KOPT-K1 (cell line): ENCODE measurements around the gene WDR49.

Experiments used
- H3K27ac ChIP-seq: fragments of 200-600 bp; sonication (generic); 2 replicates; pipeline ENCODE4 v1.5.1; 2016; ENCODE audit warnings: antibody characterized with exemption, mild to moderate bottlenecking, low read depth, low read length; ENCODE audit not compliant: poor library complexity, severe bottlenecking
- H3K36me3 ChIP-seq: fragments of 200-600 bp; sonication (generic); 2 replicates; pipeline ENCODE4 v1.5.1; 2017; ENCODE audit warnings: antibody characterized with exemption, mild to moderate bottlenecking, low read length, moderate library complexity; ENCODE audit not compliant: insufficient read depth
- H3K9me3 ChIP-seq: fragments of 200-600 bp; sonication (generic); 2 replicates; pipeline ENCODE4 v1.5.1; 2017; ENCODE audit warnings: antibody characterized with exemption, low read length, mild to moderate bottlenecking; ENCODE audit not compliant: insufficient read depth, poor library complexity, severe bottlenecking

WDR49 gene

DNA sequence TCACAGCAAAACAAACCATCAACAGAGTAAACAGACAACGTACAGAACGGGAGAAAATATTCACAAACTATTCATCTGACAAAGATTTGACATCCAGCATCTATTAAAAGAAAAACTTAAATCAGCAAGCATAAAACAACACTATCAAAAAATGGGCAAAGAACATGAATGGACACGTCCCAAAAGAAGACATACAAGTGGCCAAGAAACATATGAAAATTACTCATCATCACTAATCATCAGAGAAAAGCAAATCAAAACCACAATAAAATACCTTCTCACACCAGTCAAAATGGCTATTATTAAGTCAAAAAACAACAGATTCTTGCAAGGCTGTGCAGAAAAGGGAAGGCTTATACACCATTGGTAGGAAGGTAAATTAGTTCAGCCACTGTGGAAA is 166.2 kb downstream of the WDR49 start:
- H3K27ac ChIP-seq: no peak overlapping the region
- H3K36me3 ChIP-seq: no peaks in the 10 kb centered on the region

DNA sequence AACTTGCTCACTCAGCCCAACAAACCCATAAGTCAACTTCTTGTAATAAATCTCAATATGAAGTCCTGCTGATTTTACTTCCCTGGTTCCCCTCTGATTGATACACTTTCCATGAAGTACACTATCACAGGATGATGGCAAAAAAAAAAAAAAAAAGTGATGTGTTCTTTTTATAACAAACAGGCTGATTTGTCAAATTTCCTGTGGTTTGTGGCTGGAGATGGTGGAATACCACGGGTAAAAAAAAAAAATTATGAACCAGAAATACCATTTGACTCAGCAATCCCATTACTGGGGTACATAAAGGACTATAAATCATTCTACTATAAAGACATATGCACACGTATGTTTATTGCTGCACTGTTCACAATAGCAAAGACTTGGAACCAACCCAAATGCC is 169.2 kb downstream of the WDR49 start:
- no peaks in the 10 kb centered on the region for H3K9me3 ChIP-seq
- H3K27ac ChIP-seq: no peak overlapping the region
- H3K36me3 ChIP-seq: no peaks in the 10 kb centered on the region

More for the DNA sequence above, 166.2 kb downstream of the WDR49 start:
- no peaks in the 10 kb centered on the region for H3K9me3 ChIP-seq

DNA sequence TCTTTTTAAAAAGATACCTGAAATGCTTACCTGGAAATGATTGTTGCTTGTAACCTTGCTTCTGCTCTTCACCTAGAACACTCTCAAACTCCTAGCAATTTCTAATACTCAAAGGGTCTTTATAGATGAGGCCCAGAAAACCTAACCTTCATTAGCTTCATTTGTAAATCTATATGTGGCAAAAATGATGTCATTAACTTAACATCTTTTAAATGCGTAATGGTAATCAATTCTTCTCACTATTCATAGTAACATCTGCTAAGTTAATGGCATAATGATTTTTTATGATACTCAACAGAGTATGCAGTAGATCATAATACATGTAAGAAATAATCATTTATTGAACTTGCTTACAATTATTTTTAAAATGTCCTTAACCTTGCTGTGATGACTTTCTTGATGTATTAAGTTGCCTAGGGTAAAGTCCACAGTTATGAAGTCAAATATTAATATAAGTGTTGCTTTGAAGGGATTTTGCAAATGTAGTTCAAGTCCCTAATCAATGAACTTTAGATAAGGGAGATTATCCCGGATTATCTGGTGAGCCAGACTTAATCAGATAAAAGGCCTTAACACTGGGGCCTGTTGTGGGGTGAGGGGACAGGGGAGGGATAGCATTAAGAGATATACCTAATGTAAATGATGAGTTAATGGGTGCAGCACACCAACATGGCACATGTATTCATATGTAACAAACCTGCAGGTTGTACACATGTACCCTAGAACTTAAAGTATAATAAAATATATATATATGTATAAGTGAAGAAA is 169.8 kb downstream of the WDR49 start:
- no peaks in the 10 kb centered on the region for H3K36me3 ChIP-seq
- no peaks in the 10 kb centered on the region for H3K9me3 ChIP-seq
- H3K27ac ChIP-seq: no peak overlapping the region

DNA sequence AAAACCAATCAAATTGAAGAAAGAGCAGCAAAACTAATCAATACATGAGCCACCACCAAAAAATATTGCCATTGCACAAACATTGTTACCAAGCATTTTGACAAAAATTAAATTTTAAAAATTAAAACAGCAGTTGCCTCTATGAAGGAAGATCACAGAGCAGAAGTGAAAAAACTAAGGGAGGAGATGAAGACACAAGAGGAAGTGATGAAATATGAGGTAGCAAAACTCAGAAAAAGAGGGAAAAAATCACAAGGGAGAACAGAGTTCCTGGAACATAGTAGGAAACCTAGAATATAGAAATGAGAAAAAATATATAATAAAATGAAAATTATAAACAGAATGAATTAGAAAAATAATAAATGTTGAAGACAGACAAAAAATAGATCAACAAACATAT is 172.6 kb downstream of the WDR49 start:
- H3K27ac ChIP-seq: no peak overlapping the region
- H3K9me3 ChIP-seq: no peaks in the 10 kb centered on the region
- no peaks in the 10 kb centered on the region for H3K36me3 ChIP-seq

DNA sequence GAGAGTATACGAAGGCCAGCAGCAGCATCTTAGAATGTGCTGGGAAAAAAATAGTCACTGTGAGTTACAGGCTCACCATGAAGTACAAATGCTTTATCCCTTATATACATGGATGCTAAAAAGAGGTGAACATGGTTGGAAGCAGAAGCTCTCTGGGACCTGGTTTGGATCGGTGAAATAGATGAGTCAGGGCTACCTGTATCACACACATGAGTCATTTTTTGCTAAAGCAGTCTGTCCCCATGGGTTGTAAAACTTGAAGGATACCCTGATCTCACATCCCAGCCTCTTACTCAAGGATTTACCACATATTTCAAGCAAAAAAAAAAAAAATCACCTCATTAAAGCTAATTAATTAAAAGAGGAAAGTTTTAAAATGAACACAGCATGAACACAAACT is 173.0 kb downstream of the WDR49 start:
- Histone ChIP-seq H3K9me3 (no peaks in the 10 kb centered on the region), H3K27ac (no peak overlapping the region), H3K36me3 (no peaks in the 10 kb centered on the region)

DNA sequence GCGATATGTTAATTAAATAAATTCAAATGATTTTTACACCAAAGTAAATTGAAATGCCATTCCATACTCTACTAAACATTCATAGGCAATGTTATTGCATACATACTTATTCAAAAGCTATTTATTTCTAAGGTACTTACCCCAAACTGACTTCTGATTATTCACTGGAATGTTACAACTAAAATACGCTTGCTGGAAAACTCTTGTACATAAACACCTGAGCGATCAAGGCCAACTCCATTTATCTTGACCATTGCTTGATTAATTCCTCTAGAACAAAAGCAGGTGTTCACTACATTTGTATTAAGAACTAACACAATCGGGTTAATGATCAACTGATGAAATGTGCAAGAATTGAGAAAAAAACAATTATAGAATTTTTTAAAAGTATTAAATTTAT is 179.9 kb downstream of the WDR49 start, which contains the start of gene SERPINI2:
Gene SERPINI2, minus strand, starts transcription at position 180 of the 400 bp plus-strand sequence. CDS start 2,208 bp downstream, outside the sequence.
- Histone ChIP-seq H3K27ac (no peak within 1 kb of the TSS), H3K36me3 (no peaks in the 10 kb centered on the region), H3K9me3 (no peaks in the 10 kb centered on the region)

DNA sequence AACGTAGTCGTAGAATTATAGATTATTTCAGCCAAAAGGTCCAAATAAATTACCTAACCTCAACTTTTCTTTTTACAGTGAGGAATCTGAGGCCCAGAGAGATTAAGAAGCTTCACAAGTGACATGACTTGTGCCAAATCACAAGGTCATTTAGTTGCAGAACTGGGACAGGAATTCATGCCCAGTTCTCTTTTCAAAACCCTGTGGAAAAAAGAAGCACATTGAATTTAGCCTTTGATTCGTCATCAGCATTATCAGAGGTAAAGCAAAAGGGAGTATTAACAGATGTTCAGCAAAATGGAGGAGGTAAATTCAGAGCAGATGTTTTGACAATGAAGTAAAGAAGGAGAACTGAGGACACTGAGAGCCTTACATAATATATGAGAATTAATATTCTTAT is 184.4 kb downstream of the WDR49 start:
- no peaks in the 10 kb centered on the region for H3K9me3 ChIP-seq
- H3K36me3 ChIP-seq: no peaks in the 10 kb centered on the region
- H3K27ac ChIP-seq: no peak overlapping the region

DNA sequence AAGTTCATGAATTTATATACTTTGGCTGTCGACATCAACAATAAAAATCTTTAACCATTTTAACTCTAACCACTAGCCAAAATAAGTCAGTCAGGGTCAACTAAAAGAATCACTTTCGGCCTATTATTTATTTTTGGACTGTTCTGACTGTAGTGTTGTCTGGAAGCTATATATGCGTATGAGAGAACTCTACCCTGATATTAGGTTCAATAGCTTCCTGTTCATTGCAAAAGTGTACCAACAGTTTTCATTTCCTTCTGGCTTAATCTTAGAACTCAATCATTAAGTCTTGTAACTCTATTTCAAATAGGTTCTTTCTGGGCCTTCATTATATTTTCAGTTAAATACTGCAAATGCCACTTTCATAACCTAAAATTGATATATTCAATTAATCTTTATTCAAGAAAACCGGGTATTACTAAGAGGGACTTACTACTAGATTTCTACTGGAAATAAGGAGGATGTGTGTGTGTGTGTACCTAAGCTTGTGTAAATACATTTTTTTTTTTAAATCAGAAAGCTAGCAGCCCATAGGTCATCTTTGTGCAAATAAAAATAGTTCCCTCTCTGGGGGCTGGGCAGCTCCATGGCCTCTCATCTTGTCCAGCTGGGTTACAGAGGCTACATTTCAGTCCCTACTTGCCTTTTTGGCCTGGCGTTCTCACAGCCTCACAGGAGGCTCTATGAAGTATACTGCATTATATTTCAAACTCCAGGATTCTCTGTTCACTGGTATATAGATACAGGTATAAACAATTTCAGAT is 185.7 kb downstream of the WDR49 start:
- Histone ChIP-seq H3K27ac (no peak overlapping the region), H3K36me3 (no peaks in the 10 kb centered on the region), H3K9me3 (no peaks in the 10 kb centered on the region)

DNA sequence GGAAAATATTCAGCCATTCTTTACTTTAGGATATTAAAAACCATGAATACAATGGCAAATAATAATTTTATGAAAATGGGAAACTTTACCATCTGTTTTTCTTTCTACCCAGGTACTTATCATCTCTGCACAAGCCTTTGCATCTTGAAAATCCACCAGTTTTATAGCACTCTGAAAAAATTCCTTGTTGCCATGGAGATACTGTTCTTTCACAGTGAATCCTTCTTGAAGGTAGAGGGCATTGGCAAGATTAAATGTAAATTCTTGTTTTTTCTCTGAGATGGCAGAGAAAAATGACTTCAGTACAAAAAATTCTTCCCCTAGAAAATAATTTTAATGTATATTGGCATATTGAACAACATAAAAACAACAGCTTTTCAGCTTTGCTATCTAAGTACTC is 186.8 kb downstream of the WDR49 start:
- no peaks in the 10 kb centered on the region for H3K36me3 ChIP-seq
- H3K9me3 ChIP-seq: no peaks in the 10 kb centered on the region
- H3K27ac ChIP-seq: no peak overlapping the region

DNA sequence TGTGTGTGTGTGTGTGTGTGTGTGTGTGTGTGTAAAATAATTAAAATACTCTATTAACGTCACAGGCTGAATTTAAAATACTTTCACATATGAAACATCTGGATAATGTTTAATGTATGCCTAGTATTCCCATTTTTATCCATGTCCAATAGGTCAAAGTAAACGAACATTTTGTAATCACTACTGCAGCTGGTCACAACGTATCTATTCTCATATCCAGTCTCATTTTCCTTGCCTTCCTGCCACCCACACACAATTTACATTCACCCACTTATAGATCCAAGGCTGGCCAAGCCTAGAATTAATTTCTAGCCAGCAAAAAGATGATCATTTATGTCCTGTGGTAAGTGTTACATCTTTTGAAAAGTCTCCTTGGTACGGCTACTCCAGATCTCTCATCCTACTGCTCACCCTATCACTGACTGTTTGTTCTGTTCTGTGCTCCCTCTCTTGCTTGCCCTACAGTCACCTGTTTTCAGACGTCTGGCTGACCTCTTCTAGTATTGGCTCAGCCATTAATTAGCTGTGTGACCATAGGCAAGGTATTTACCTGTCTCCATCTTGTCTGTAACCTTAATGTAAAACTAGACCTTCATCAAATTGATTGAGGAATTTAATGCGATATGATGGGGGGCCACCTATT is 197.5 kb downstream of the WDR49 start:
- no peaks in the 10 kb centered on the region for H3K9me3 ChIP-seq
- no peaks in the 10 kb centered on the region for H3K36me3 ChIP-seq
- no peak overlapping the region for H3K27ac ChIP-seq

DNA sequence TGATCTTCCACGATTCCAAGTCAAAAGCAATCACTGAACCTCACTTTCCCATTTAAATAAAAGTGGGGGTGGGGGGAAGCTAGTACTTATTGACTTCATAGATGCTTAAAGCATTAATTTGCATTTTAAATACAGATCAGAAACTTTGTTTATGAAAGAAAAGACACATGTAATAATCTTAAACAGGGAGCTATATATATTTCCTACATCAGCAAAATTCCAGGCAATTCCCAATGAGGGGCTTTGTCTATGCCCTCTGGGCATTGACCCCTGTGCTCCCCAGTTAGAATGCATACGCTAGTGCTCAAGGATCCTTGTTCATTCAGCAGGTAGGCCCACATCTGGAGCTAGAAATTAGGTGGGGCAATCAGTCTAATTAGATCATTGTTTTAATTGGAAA is 199.9 kb downstream of the WDR49 start:
- no peak overlapping the region for H3K27ac ChIP-seq
- H3K9me3 ChIP-seq: no peaks in the 10 kb centered on the region
- H3K36me3 ChIP-seq: no peaks in the 10 kb centered on the region

DNA sequence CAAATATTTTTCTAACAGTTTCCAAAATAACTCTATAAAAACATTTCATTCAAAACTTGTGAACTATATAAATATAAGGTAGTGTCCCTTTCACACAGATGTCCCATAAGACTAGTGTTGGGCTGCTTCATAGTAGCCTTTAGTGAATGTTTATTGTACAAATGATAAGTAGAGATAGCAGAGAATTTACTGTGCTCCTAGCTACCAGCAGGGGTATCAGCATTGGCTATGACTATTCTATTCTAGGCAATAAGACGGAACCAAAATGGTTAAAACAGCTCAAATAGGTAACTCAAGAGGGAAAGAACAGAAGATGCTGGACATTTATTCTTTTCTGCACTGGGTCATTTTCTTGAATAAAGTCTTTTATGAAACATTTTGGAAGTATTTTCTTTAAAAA is 202.5 kb downstream of the WDR49 start:
- H3K27ac ChIP-seq: no peak overlapping the region
- no peaks in the 10 kb centered on the region for H3K36me3 ChIP-seq

DNA sequence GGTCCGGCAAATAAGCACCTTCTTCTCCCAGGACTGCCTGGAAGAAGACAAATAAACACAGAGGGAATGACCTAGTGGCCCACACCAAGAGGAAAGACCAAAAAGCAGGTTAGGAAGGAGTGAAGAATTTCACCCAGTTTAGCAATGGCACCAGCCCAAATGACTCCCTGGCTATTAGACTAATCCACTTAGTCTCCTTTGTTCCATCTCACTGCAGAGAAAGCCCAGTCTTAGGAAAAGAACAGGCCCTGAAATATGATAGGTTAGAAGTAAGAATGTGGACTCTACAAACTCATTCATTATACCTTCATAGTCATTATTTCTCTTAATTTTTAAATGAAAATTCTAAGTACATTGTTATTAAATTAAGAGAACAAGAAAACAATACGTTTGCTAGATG is 203.1 kb downstream of the WDR49 start:
- Histone ChIP-seq H3K9me3 (no peaks in the 10 kb centered on the region), H3K27ac (no peak overlapping the region), H3K36me3 (no peaks in the 10 kb centered on the region)

More for the DNA sequence above, 202.5 kb downstream of the WDR49 start:
- H3K9me3 ChIP-seq: no peaks in the 10 kb centered on the region

DNA sequence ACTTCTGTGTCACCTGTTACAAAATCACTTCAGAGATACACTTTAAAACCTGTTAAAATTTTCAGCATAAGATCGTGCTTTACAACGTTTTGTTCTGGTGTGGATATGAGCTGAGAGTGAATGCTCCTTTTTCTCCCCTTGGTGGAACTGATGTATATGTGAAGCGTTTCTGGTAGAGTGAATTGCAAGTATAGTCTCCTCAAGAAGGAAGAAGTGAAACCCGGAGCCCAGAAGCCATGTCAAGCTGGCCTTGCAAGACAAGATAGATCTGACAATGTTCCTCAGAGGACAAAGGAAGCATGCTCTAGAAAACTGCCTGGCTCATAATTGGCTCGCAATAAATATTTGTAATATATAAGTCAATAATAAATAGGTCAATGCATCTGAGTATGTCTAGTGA is 203.5 kb downstream of the WDR49 start:
- H3K9me3 ChIP-seq: no peaks in the 10 kb centered on the region
- H3K36me3 ChIP-seq: no peaks in the 10 kb centered on the region
- H3K27ac ChIP-seq: no peak overlapping the region

DNA sequence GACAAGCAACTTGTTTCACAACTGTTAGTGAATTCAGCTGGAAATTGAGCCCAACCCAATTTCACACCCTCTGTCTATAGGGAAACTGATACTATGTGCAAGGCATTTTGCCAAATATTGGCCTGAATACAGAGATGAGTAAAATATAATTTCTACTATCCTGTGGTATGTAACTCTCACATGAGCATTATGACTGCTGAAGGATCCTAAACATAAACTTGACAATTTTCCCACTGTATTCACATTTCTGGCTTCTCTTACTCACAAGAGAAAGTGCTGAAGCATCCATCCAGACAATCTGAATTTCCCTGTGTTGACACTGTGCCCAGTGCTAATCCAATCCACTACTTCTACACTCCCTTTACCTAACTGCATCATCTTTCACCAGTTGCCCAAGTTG is 208.3 kb downstream of the WDR49 start:
- Histone ChIP-seq H3K27ac (no peak overlapping the region), H3K9me3 (no peaks in the 10 kb centered on the region), H3K36me3 (no peaks in the 10 kb centered on the region)
